Glutamatergic neuron (in vitro differentiated cells): ENCODE measurements around the gene NGEF. TPM values are rescaled to one million over a fixed set of nuclear protein-coding genes. Genes with fewer than 3 reads are reported as not detected.
A peak's percentile ranks its signal among the peaks of the same experiment; 100 is the strongest.

ENCODE experiments used
- DNase-seq: peaks from one replicate; pipeline ENCODE4 v3.0.0; 2022
- H3K27ac Mint-ChIP-seq: one replicate; pipeline ENCODE4 v1.8.0; 2020; ENCODE audit warnings: mild to moderate bottlenecking, mixed read lengths, inconsistent platforms; ENCODE audit not compliant: unreplicated experiment
- H3K27me3 Mint-ChIP-seq: one replicate; pipeline ENCODE4 v1.8.0; 2020; ENCODE audit warnings: mild to moderate bottlenecking, moderate library complexity, mixed read lengths, inconsistent platforms; ENCODE audit not compliant: unreplicated experiment
- H3K36me3 Mint-ChIP-seq: one replicate; pipeline ENCODE4 v1.8.0; 2020; ENCODE audit warnings: mild to moderate bottlenecking, mixed read lengths, inconsistent platforms; ENCODE audit not compliant: unreplicated experiment
- H3K4me1 Mint-ChIP-seq: one replicate; pipeline ENCODE4 v1.8.0; 2020; ENCODE audit warnings: mild to moderate bottlenecking, low read depth, mixed read lengths, inconsistent platforms; ENCODE audit not compliant: unreplicated experiment
- H3K4me3 Mint-ChIP-seq: one replicate; pipeline ENCODE4 v1.8.0; 2020; ENCODE audit warnings: mild to moderate bottlenecking, mixed read lengths, inconsistent platforms; ENCODE audit not compliant: unreplicated experiment
- H3K9me3 Mint-ChIP-seq: one replicate; pipeline ENCODE4 v1.8.0; 2020; ENCODE audit warnings: mild to moderate bottlenecking, moderate library complexity, mixed read lengths, inconsistent platforms; ENCODE audit not compliant: unreplicated experiment
- total RNA-seq: library from RNA; stranded (reverse); fragmentation: NEBNext Ultra II Directional; extraction: Animal tissue kit (Norgen Biotek cat#: 25700); gene quantifications from one replicate; pipeline ENCODE4 v1.2.1, GENCODE V29; 2021; ENCODE audit not compliant: unreplicated experiment
- TF ChIP-seq, protein P1 (sequence below): fragments of 200-600 bp; sonication (generic); IDR thresholded peaks from one replicate; pipeline ENCODE4 v1.5.0; 2021; ENCODE audit not compliant: partially characterized antibody, unreplicated experiment

Gene NGEF
- total RNA-seq, 1 donor from 2014 or later: 7.2 TPM

DNA sequence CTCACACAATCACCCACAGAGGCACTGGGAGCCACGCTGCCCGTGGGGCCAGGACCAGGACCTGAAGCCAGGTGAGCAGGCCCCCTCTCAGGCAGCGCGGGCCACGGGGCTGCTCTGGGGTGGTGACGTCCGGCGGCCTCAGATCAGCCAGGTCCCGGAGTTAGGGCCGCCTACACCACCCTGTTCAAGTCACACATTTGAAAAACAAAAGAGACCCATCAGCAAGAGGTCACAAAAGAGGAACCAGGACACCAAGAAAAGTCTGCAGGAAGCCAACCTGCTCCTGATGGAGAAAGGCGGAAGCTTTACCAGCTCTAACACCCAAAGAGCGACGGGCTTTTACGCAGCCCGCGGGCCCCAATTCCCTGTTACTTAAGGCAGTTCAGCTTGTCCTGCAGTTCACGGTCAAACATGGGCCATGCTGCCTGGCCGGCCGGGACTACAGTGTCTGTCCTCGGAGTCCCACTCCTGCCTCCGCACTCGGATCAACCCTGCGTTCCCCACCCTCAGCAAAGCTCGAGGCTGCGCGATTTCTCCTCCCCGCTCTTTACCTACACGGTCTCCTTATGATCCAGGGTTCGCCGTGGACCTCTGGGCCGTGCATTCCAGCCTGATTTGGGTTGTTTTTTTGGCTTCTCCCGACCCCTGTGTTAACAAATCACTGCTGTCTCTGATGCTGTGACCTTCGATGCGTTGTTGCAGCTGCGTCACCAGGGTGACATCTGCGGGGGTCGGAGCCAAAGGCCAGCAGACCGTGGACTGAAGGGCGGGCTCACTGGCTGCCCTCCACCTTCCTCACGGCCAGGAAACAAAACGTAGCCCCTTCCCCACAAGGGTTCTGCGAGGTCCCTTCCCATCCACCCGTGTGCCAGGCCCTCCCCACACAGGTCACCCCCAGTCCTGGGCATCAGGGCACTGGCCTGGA is 112.0 kb downstream of the NGEF start:
- TF ChIP-seq, protein P1, sequence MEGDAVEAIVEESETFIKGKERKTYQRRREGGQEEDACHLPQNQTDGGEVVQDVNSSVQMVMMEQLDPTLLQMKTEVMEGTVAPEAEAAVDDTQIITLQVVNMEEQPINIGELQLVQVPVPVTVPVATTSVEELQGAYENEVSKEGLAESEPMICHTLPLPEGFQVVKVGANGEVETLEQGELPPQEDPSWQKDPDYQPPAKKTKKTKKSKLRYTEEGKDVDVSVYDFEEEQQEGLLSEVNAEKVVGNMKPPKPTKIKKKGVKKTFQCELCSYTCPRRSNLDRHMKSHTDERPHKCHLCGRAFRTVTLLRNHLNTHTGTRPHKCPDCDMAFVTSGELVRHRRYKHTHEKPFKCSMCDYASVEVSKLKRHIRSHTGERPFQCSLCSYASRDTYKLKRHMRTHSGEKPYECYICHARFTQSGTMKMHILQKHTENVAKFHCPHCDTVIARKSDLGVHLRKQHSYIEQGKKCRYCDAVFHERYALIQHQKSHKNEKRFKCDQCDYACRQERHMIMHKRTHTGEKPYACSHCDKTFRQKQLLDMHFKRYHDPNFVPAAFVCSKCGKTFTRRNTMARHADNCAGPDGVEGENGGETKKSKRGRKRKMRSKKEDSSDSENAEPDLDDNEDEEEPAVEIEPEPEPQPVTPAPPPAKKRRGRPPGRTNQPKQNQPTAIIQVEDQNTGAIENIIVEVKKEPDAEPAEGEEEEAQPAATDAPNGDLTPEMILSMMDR: no peak
- Mint-ChIP-seq H3K27me3 (peaks cover 1% of the 10 kb centered on the region), H3K27ac (peak overlapping the region; percentile 36), H3K4me1 (no peaks in the 10 kb centered on the region), H3K36me3 (no peaks in the 10 kb centered on the region), H3K9me3 (no peaks in the 10 kb centered on the region), H3K4me3 (no peak overlapping the region)
- DNase-seq: no peak

DNA sequence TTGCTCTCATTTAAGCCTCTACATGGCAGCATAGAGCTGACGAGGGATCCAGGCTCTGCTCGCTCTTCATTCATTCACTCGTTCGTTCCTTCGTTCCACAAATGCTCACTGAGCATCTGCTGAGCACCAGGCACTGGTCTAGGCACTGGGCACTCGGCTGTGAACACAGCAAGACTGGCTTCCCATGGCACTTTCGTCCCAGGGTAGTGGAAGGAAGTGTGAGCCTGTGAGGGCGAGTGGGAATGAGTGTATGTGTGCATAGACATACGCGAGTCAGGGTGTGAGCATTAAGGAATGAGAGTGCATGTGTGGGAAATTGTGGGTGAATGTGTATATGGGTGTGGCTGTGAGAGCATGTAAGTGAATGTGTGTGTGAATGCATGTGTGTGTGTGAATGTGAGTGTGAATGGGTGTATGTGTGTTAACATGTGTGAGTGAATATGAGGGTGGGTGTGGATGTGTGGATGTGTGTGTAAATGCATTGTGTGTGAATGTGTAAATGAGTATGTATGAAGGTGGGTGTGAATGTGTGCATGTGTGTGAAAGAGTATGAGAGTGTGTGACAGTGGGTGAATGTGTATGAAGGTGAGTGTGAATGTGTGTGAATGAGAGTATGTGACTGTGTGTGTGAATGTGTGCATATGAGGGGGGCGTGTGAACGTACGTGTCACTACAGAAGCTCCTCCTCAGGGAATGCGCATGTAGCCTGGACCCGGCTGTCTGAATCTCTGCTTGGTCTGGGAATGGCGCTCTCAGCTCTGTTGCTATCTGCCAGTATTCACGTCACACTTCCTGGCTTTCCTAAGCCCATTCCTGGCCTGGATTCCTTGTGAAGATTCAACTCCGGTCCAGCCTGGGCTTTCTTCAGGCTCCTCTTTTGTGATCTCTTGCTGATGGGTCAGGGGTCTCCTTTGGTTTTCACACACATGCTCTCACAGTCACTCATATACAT is 114.2 kb downstream of the NGEF start:
- peaks cover 1% of the 10 kb centered on the region for H3K27me3 Mint-ChIP-seq

GRCh38 chr2:232897598-232898408 is 115.3 kb downstream of the NGEF start:
- TF ChIP-seq, protein P1: no peak
- Mint-ChIP-seq H3K4me1 (no peaks in the 10 kb centered on the region), H3K27me3 (peaks cover 1% of the 10 kb centered on the region), H3K9me3 (no peaks in the 10 kb centered on the region), H3K4me3 (no peak overlapping the region), H3K36me3 (no peaks in the 10 kb centered on the region), H3K27ac (no peak overlapping the region)
- no peak for DNase-seq

More for the DNA sequence above, 114.2 kb downstream of the NGEF start:
- H3K27ac Mint-ChIP-seq: no peak overlapping the region
- H3K36me3 Mint-ChIP-seq: no peaks in the 10 kb centered on the region
- no peak overlapping the region for H3K4me3 Mint-ChIP-seq
- no peak for DNase-seq
- H3K9me3 Mint-ChIP-seq: no peaks in the 10 kb centered on the region
- no peaks in the 10 kb centered on the region for H3K4me1 Mint-ChIP-seq
- TF ChIP-seq, protein P1: no peak

GRCh38 chr2:232896720-232897597 is 116.1 kb downstream of the NGEF start:
- no peak for DNase-seq
- peaks cover 1% of the 10 kb centered on the region for H3K27me3 Mint-ChIP-seq
- H3K36me3 Mint-ChIP-seq: no peaks in the 10 kb centered on the region
- no peak overlapping the region for H3K4me3 Mint-ChIP-seq
- H3K4me1 Mint-ChIP-seq: peaks cover 1% of the 10 kb centered on the region
- no peaks in the 10 kb centered on the region for H3K9me3 Mint-ChIP-seq
- TF ChIP-seq, protein P1: no peak
- H3K27ac Mint-ChIP-seq: no peak overlapping the region
